GM12878 (cell line): ENCODE measurements around the gene TNRC18. TPM values are rescaled to one million over a fixed set of nuclear protein-coding genes. Genes with fewer than 3 reads are reported as not detected.

Experiments used
- ATAC-seq: fragments of 200-7000 bp; cut with Tn5 transposase; 3 replicates; pipeline ENCODE4 v1.9.1; 2020; ENCODE audit warnings: mild to moderate bottlenecking, moderate library complexity
- BruUV-seq: library from RNA; stranded (reverse); fragments of 400-500 nt; replicated peaks from 2 replicates; lab custom pipeline; 2021; lab: Mats Ljungman, UMichigan
- CTCF ChIA-PET: fragments of 300-600 bp; sonication (Branson Sonifier 250); formaldehyde crosslinking; extraction: SDS; loops from one replicate; lab custom pipeline; 2021; ENCODE audit warnings: inconsistent platforms; lab: Yijun Ruan, JAX
- POLR2A ChIA-PET: fragments of 350-600 bp; formaldehyde crosslinking; extraction: SDS; loops from one replicate; lab custom pipeline; 2021; ENCODE audit warnings: inconsistent platforms; lab: Charles Lee
- RAD21 ChIA-PET: fragments of 300-600 bp; sonication (Branson Sonifier 250); formaldehyde crosslinking; loops from one replicate; lab custom pipeline; 2023; ENCODE audit warnings: antibody characterized with exemption; ENCODE audit not compliant: unreplicated experiment; lab: Charles Lee
- SMC1A ChIA-PET: fragments of 300-600 bp; sonication (Branson Sonifier 250); formaldehyde crosslinking; loops from one replicate; lab custom pipeline; 2023; ENCODE audit not compliant: unreplicated experiment, uncharacterized antibody; lab: Charles Lee
- DNase-seq: peaks from one replicate; pipeline ENCODE4 v3.0.0-alpha.2; 2011; ENCODE audit warnings: low read depth, low spot score
- FAIRE-seq: peaks from 3 replicates; lab custom pipeline; 2011; peaks lifted over from hg19 to GRCh38; lab: Jason Lieb, UNC
- H2AFZ ChIP-seq: 2 replicates; pipeline ENCODE4 v1.6.0; 2011; ENCODE audit warnings: low read depth, low read length, control low read depth; ENCODE audit not compliant: control insufficient read depth
- H3K27ac ChIP-seq: 2 replicates; pipeline ENCODE4 v1.5.1; 2011; ENCODE audit warnings: control low read depth; ENCODE audit not compliant: control insufficient read depth, insufficient read depth
- H3K27me3 ChIP-seq, 2 experiments: replicated peaks in 1 of 2; 2 replicates each; pipeline versions ENCODE4 v1.6.0 to v1.6.1; 2011; ENCODE audit warnings: low read length in 1 of 2; ENCODE audit not compliant: control insufficient read depth in 2 of 2, insufficient read depth in 2 of 2
- H3K36me3 ChIP-seq, 2 experiments: 2 replicates each; pipeline ENCODE4 v1.5.1; 2011; ENCODE audit warnings: low read length in 1 of 2; ENCODE audit not compliant: control insufficient read depth in 2 of 2, insufficient read depth in 2 of 2
- H3K4me1 ChIP-seq: 2 replicates; pipeline ENCODE4 v1.6.1; 2011; ENCODE audit warnings: mild to moderate bottlenecking, low read length, moderate library complexity, mixed read lengths; ENCODE audit not compliant: control insufficient read depth, insufficient read depth
- H3K4me2 ChIP-seq: 2 replicates; pipeline ENCODE4 v1.6.0; 2011; ENCODE audit warnings: control low read depth; ENCODE audit not compliant: control insufficient read depth, insufficient read depth
- H3K4me3 ChIP-seq: fragments of 200-600 bp; sonication (generic); 2 replicates; pipeline ENCODE4 v1.5.1; 2016
- H3K79me2 ChIP-seq: 2 replicates; pipeline ENCODE4 v1.6.0; 2011; ENCODE audit warnings: low read length; ENCODE audit not compliant: control insufficient read depth, insufficient read depth
- H3K9ac ChIP-seq: 2 replicates; pipeline ENCODE4 v1.8.0; 2011; ENCODE audit warnings: low read length, control low read depth, mixed read lengths; ENCODE audit not compliant: control insufficient read depth, insufficient read depth
- H3K9me3 ChIP-seq: replicated peaks from 3 replicates; pipeline ENCODE4 v1.5.1; 2011; ENCODE audit warnings: mild to moderate bottlenecking, low read length; ENCODE audit not compliant: control insufficient read depth, insufficient read depth
- H4K20me1 ChIP-seq: 2 replicates; pipeline ENCODE4 v1.6.0; 2011; ENCODE audit not compliant: control insufficient read depth, insufficient read depth
- ATF2 ChIP-seq: IDR thresholded peaks from 2 replicates; pipeline ENCODE4 v1.6.1; 2012; ENCODE audit warnings: low read length, inconsistent platforms
- BHLHE40 ChIP-seq, 2 experiments: fragments of 450-650 bp in 1 of 2; IDR thresholded peaks; 2 replicates each; pipeline ENCODE4 v1.6.1; 2011 to 2017; ENCODE audit warnings: low read depth in 2 of 2, borderline replicate concordance in 1 of 2, improper control_type of control experiment in 1 of 2, low read length in 1 of 2, mild to moderate bottlenecking in 1 of 2
- CHD1 ChIP-seq: IDR thresholded peaks from 2 replicates; pipeline ENCODE4 v1.6.1; 2012; ENCODE audit warnings: low read depth, low read length, improper control_type of control experiment
- CUX1 ChIP-seq: IDR thresholded peaks from 2 replicates; pipeline ENCODE4 v1.6.1; 2012; ENCODE audit warnings: improper control_type of control experiment, low read depth, low read length; ENCODE audit not compliant: insufficient replicate concordance
- KLF5 ChIP-seq: fragments of 450-650 bp; IDR thresholded peaks from 2 replicates; pipeline ENCODE4 v1.6.1; 2014; ENCODE audit warnings: mild to moderate bottlenecking; ENCODE audit not compliant: partially characterized antibody
- MAX ChIP-seq: IDR thresholded peaks from 2 replicates; pipeline ENCODE4 v1.6.1; 2012; ENCODE audit warnings: low read depth, low read length, improper control_type of control experiment
- MTA2 ChIP-seq: fragments of 450-650 bp; IDR thresholded peaks from 2 replicates; pipeline ENCODE4 v1.6.1; 2016; ENCODE audit warnings: low read depth, mild to moderate bottlenecking, moderate library complexity
- NR2C2 ChIP-seq: IDR thresholded peaks from 2 replicates; pipeline ENCODE4 v1.6.1; 2011; ENCODE audit warnings: borderline replicate concordance, low read depth; ENCODE audit not compliant: control insufficient read depth, insufficient read length
- RAD21 ChIP-seq: IDR thresholded peaks from 2 replicates; pipeline ENCODE4 v1.6.1; 2011; ENCODE audit warnings: mild to moderate bottlenecking, low read depth, low read length, moderate library complexity; ENCODE audit not compliant: insufficient read depth
- RAD51 ChIP-seq: fragments of 450-650 bp; IDR thresholded peaks from 2 replicates; pipeline ENCODE4 v1.6.1; 2016; ENCODE audit warnings: moderate library complexity, mild to moderate bottlenecking, inconsistent platforms
- RB1 ChIP-seq: fragments of 450-650 bp; formaldehyde crosslinking; IDR thresholded peaks from 2 replicates; pipeline ENCODE4 v1.6.1; 2017; ENCODE audit warnings: mild to moderate bottlenecking, borderline replicate concordance
- TCF12 ChIP-seq: IDR thresholded peaks from 2 replicates; pipeline ENCODE4 v1.6.1; 2011; ENCODE audit warnings: low read depth, mild to moderate bottlenecking, low read length
- WRNIP1 ChIP-seq: IDR thresholded peaks from 2 replicates; pipeline ENCODE4 v1.6.1; 2011; ENCODE audit warnings: low read depth, low read length, improper control_type of control experiment, borderline replicate concordance
- YY1 ChIP-seq: IDR thresholded peaks from 2 replicates; pipeline ENCODE4 v1.6.1; 2011; ENCODE audit warnings: low read depth, mild to moderate bottlenecking, low read length
- ZNF217 ChIP-seq: fragments of 450-650 bp; IDR thresholded peaks from 2 replicates; pipeline ENCODE4 v1.6.1; 2017; ENCODE audit warnings: antibody characterized with exemption, mild to moderate bottlenecking
- ZSCAN29 ChIP-seq: fragments of 450-650 bp; IDR thresholded peaks from 2 replicates; pipeline ENCODE4 v1.6.1; 2017; ENCODE audit warnings: mild to moderate bottlenecking, moderate library complexity
- WGBS: methylation state at CpG from one replicate; pipeline ENCODE4 v1.1.6; 2016; ENCODE audit warnings: low lambda C conversion rate; ENCODE audit not compliant: insufficient replicate concordance, insufficient coverage; ENCODE audit errors: missing lambda C conversion rate; 5-methylcytosine and 5-hydroxymethylcytosine counted together
- in situ Hi-C: fragments of 300-500 bp; cut with MboI; formaldehyde crosslinking; loops from 9 replicates; pipeline ENCODE4 v1.14.3; 2018; ENCODE audit warnings: mixed read lengths
- intact Hi-C: fragments of 100-400 bp; cut with micrococcal nuclease; formaldehyde crosslinking; loops from one replicate; pipeline ENCODE4 v1.14.2; 2022; ENCODE audit not compliant: unreplicated experiment
- polyA plus RNA-seq, 11 experiments: library from polyadenylated mRNA; depleted of rRNA in 4 of 11; unstranded in 6 of 11; stranded (reverse) in 5 of 11; fragments of >200 nt; fragmentation: Nextera tagmentation in 4 of 11; fragmentation: Illumina TruSeq in 1 of 11; extraction: Ambion mirVana in 4 of 11; extraction: Trizol in 1 of 11; gene quantifications; 1 replicate in 1 of 11; 2 replicates in 10 of 11; pipeline versions ENCODE4 v1.2.1 to v1.2.3, GENCODE V29; 2011 to 2016; ENCODE audit warnings: inconsistent platforms in 2 of 11, missing spikeins in 2 of 11, low read depth in 1 of 11
- total RNA-seq, 4 experiments: library from RNA; depleted of rRNA in 3 of 4; stranded (reverse); fragments of >200 nt in 3 of 4; fragmentation: Illumina TruSeq in 1 of 4; extraction: Trizol in 1 of 4; gene quantifications; 2 replicates each; pipeline versions ENCODE4 v1.2.1 to v1.2.3, GENCODE V29; 2013 to 2021

TNRC18 gene
- total and polyA plus RNA-seq, 10 of the 15 experiments (the other 5 are each of a cell fraction or from before 2014, with no cell fraction given) = 0.02 to 31.7 (median 5.4) TPM

- no peak for TF ChIP-seq CUX1
- no peak for TF ChIP-seq RAD21
- no peak for TF ChIP-seq YY1
- no peak for TF ChIP-seq ZSCAN29
- no peak for TF ChIP-seq KLF5
- TF ChIP-seq, all 136 proteins: peak for 0
Observed at GRCh38 chr7:5417106-5418071, 6.2 kb downstream of the TNRC18 start (continued).

GRCh38 chr7:5414916-5415315, 8.7 kb downstream of the TNRC18 start:
- no peak overlapping the region for H3K4me2 ChIP-seq
- no peak for FAIRE-seq
- H4K20me1 ChIP-seq = no peaks in the 10 kb centered on the region
- 72% methylated on average over 4 of the region's 4 CpGs for WGBS
- in situ Hi-C loops = no loop called here
- SMC1A ChIA-PET = no interaction called here
- no peaks in the 10 kb centered on the region for H3K79me2 ChIP-seq
- H3K4me1 ChIP-seq = no peaks in the 10 kb centered on the region
- DNase-seq = no peak
- RAD21 ChIA-PET = interaction anchor here (0.8 kb wide), 1 partner anchor 51 kb away, joined by 4 read pairs; no protein-coding TSS in a partner anchor
- no peak overlapping the region for H3K4me3 ChIP-seq
- no peak overlapping the region for H2AFZ ChIP-seq
- peaks cover 18 to 25% of the 10 kb centered on the region in 2 experiments for H3K27me3 ChIP-seq
- CTCF ChIA-PET = no interaction called here
- no TSS peak for BruUV-seq
- no peak overlapping the region for H3K9ac ChIP-seq
- no peaks in the 10 kb centered on the region for H3K36me3 ChIP-seq
- no peaks in the 10 kb centered on the region for H3K9me3 ChIP-seq
- intact Hi-C loops = no loop called here
- H3K27ac ChIP-seq = no peak overlapping the region
- POLR2A ChIA-PET = interaction anchor here (0.5 kb wide), 1 partner anchor 17 kb away, joined by 3 read pairs; no protein-coding TSS in a partner anchor
- no peak for ATAC-seq
- TF ChIP-seq ATF2 (no peak), CHD1 (no peak), MAX (no peak), MTA2 (no peak), TCF12 (no peak), ZNF217 (no peak), RAD51 (no peak), RB1 (no peak), BHLHE40 (IDR thresholded peaks at IDR 0.05; ENCODE audit: borderline replicate concordance in 1 of 2, low read depth in 2 of 2, low read length in 1 of 2) (no peak), NR2C2 (no peak), WRNIP1 (no peak)
